ENCODE data around the gene HCAR3.
"Not testable (repeated sequence)": the region's sequence is repeated elsewhere in the genome, so short reads cannot be mapped to it uniquely, and the experiment has no call there.

Gene HCAR3

DNA sequence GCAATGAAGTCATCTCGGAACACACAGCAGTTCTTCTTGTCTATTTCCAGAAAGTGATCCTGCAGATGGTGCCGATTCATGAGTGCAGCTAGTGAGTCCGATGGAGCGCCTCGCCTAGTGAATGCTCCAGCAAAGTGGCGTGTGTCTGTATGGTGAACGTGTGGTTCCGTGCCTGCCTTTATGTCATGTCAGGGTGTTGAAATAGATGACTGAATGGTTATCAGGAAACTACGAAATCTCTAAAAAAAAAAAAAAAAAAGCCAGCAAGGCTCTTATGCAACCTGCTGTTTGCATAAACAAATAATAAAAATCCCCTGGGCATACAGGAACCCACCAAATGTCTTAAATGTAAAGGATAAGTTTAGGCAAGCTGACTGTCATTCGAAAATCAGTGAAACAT is at the start of gene HCAR3:
Gene HCAR3 (minus strand): TSS at position 154 of the 400 bp plus-strand sequence. CDS start 74 bp downstream, at position 80.
- DNase-seq, result not testable (repeated sequence)

DNA sequence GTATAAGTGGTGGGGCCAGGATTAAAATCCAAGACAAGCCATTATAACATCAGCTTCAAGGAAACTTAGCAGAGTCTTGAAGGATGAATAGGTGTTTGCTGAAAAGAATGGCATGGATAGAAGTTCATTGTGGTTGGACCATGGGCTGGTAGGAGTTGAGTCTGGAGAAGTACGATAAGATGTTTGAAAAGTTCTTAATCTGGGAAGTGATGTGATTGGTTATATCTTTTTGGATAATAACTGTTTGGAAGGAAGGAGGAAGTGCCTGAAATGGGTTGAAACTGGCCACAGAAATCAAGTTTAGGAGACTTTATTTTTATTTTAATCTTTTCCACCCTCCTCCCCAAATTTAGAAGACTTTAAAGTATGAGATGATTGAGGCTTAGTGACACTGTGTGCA is 41.0 kb upstream of the HCAR3 start:
- DNase-seq, result no peak

DNA sequence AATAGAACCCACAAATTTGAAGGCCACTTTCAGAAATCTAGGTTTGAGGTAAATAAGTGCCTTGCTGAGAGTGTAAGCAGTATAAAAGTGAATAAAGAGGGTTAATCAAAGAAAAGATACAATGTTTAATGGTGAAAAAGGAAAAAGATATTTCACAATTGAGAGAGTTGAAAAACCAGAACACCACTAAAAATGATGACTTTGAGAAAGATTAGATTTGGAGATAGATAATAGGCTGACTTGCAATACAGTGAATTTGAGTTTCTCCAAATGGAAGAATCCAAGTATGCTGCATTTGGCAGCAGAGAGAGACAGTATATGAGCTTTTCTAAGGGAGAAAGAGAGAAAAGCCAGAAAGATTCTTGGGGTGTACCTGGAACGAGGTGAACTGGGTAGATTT is 38.2 kb upstream of the HCAR3 start:
- no peak for DNase-seq

DNA sequence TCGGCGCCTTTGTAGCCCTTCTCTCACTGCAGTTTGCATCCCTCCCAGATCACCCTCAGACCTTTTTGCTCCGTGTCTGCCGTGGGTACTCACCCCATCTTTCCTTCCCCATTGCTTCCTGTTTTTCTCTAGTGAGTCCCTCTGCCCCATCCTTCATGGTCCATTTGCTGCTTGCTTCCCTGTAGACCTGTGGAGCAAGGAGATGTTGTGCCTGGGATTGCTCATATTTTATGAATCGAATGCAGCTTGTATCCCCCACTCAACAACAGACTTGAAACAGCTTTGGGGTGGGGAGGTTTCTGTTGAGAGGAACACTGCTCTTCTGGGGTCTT is 36.7 kb upstream of the HCAR3 start:
- DNase-seq, result no peak

DNA sequence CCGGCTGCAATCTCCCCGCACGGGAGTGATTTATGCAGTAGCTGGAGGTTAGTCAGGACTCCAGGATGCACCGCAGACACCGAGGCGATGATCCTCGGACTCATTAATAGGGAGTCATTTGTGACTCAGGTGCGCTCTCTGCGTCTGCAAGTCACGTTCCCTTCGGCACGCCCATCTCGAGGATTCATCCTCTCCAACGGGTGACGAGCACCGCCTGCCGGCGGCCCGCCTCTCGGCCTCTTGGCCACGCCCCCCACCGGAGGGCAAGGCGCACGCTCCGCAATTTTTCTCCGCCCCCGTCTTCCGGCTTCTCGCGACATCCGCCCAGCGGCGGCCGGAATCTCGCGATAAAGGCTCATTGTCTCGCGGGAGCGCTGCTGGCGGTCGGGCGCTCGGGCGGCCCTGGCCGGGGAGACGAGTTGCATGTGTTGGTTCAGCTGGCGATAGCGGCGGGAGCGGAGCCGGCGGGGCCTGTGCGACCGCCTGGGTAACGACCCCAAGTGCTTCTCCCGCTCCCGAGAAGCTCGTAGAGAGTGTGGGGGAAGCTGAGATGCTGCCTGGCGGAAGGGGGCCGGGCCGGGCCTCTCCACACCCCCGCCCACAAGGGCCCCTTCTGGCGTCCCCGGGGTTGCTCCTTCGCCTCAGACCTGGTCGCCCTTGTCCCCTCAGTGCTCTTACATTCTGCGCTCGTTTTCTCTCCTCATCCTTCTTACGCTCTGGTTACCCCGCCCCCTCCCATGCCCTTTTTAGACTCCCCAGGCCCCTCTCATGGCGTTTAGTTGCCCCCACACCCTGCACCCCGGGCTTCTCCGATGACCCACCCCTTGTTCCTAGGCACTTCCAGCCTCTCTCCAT is 36.1 kb upstream of the HCAR3 start, which contains the start of gene DENR:
Gene DENR (plus strand): TSS at position 361 of the 855 bp plus-strand sequence. CDS start 878 bp downstream, outside the sequence.
- DNase-seq, result peak; percentile 95

DNA sequence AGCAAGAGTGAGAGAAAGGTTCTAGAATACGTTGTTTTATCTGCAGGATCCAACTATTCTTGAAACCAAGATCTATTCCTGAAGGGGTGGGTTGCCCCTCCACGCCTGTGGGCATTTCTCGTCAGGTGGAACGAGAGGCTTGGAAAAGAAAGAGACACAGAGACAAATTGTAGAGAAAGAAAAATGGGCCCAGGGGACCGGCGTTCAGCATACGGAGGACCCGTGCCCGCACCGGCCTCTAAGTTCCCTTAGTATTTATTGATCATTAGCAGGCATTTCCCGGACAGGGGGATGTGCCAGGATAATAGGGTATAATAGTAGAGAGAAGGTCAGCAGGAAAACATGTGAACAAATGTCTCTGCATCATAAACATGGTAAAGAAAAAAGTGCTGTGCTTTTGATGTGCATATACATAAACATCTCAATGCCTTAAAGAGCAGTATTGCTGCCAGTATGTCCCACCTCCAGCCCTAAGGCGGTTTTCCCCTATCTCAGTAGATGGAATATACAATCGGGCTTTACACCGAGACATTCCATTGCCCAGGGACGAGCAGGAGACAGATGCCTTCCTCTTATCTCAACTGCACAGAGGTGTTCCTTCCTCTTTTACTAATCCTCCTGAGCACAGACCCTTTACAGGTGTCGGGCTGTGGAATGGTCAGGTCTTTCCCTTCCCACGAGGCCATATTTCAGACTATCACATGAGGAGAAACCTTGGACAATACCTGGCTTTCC is 34.3 kb upstream of the HCAR3 start:
- DNase-seq, result not testable (repeated sequence)

DNA sequence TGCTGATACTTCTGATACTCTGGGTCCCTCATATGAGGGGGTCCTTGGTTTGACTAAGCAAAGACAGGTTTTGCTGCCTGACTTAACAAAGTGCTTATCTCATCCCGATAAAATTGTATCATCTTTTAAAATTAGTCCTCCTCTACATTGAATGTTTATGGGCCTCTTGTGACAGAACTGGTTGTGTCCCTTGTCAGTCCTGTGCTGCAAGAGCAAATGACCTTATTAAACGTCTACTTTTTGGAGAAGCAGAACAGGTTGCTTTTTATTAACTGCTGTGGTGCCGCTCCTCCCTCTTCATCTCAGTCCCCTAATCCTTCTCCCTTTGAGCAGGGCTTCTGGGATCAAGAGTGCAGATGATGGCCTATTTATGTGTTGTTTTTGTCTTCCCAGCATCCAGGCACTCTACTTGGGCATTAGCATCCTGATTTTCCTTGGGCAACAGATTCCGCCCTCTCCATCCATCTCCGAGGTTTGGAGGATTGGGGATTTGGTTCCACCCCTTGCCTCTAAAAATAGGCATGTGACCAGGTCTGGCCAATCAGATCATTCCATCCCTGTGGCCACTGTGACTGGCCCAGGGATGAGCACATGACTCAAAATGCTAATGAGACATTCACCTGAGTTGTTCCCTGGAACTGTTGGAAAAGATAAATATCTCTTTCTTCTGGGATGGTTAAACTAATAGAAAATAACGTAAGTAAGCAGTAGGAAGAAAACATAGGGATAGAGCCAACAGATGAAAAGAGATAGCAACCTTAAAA is 33.1 kb upstream of the HCAR3 start:
- no peak for DNase-seq

DNA sequence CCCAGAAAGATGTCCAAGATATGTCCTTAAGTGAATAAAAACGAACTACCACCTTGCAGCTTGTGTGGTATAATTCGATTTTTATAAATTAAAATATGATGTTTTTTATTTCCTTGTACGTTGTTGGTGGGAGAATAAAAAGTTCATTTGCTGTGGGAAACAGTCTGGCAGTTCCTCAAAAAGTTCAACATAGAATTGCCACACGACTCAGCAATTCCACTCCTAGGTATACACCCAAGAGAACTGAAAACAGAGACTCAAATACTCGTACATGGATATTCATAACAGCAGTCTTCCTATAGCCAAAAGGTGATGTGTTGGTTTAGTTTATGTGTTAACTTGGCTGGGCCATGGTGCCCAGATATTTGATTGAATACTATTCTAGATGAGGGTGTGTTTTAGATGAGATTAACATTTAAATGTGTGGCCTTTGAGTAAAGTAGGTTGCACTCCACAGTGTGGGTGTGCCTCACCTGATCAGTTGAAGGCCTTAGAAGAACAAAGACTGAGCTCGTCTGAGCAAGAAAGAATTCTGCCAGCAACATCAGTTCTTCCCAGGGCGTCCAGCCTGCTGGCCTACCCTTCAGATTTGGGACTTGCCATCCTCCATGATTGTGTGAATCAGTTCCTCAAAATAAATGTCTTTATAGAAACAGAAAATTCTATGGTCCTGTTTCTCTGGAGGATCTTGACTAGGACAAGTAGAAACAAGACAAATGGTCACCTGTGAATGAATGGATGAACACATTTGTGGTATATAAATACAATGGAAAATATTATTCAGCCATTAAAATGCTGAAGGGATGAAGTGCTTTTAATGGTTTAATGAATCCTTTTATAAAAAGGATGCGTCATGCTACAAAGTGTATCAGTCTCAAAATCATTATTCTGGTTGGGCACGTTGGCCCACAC is 30.9 kb upstream of the HCAR3 start:
- DNase-seq, result no peak

DNA sequence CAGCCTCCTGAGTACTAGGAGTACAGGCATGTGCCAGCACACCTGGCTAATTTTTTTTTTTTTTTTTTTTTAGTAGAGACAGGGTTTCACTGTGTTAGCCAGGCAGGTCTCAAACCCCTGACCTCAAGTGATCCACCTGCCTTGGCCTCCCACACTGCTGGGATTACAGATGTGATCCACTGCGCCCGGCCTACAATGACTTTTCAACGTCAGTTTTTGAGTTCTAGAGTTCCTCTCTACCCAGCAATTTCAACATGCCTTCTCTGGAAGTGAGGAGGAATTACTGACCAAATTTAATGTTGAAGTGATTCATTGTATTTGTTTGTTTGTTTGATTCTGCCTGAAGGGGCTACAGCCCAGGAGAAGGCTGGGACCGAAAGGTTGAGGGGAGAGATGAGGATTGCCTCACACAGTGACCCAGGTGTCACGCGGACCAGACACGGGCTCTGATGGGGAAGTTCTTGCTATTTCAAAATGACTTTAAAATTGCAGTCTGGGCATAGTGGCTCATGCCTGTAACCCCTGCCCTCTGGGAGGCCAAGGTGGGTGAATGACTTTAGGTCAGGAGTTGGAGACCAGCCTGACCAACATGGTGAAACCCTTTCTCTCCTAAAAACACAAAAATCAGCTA is 27.4 kb upstream of the HCAR3 start:
- DNase-seq, result no peak

DNA sequence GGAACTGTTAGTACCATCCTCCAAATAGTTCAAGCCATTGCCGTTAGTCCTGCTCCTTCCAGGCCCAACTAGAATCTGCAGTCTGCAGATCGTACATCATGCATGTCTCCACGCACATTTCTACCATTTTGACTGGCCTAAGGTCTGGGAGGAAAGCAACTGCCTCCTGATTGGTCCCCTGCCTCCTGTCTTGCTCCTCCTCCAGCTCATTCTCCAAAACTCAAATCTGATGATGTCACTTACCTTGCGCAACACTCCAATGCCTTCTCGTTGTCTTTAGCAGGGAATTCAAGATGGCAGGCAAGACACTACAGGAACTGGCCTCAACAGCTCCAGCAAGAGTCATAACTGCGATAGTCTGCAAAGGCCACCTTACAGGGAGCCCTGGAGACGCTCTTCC is 23.7 kb upstream of the HCAR3 start:
- no peak for DNase-seq

DNA sequence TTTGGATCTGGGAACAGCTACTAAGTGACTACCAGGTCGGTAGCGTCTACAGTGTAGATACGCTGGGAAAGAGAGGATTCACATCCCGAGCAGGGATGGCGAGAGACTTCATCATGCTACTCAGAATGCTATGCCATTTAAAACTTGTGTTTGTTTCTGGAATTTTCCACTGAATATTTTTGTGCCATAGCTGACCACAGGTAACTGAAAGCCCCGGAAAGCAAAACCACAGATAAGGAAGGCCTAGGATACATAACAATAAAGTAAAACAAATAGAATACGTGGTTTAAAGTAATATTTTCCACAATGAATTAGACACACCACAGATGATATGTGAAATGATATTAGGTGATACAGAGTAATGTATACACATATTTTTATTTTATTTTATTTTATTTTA is 22.0 kb upstream of the HCAR3 start:
- no peak for DNase-seq

DNA sequence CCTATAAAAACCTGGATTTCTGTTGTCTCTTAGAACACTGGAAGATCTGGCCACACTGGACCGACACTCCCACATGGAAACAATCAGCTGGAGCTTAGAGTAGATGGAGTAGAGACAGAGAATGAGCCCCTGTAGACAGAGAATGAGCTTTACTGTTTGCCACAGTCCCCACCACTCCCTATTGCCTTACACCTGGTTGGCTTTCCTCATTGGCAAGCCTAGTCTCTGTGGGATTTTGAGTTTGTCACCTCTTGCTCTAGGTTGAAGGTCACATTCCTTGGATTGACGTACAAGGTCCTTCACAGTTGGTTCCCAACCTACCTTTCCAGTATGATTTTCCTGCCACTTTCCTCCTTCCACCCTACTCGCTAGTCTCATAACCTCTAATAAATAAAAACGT is 16.0 kb upstream of the HCAR3 start:
- DNase-seq, result no peak

DNA sequence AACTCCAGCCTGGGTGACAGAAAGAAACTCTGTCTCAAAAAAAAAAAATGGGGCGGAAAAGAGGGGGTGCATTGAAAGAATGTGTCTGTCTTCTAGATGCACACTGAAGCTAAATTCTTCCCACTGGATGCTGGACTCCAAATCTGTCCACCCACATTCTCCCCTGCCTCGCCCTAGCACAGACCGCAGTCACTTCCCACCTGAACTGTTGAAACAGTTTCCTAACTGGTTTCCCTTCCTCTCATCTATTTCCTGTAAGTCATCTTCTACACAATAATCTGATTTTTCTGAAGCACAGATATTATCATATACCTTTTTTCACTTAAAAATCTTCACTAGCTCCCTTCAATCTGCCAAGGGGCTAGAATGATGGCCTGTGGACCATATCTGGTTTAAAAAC is 15.6 kb upstream of the HCAR3 start:
- no peak for DNase-seq

DNA sequence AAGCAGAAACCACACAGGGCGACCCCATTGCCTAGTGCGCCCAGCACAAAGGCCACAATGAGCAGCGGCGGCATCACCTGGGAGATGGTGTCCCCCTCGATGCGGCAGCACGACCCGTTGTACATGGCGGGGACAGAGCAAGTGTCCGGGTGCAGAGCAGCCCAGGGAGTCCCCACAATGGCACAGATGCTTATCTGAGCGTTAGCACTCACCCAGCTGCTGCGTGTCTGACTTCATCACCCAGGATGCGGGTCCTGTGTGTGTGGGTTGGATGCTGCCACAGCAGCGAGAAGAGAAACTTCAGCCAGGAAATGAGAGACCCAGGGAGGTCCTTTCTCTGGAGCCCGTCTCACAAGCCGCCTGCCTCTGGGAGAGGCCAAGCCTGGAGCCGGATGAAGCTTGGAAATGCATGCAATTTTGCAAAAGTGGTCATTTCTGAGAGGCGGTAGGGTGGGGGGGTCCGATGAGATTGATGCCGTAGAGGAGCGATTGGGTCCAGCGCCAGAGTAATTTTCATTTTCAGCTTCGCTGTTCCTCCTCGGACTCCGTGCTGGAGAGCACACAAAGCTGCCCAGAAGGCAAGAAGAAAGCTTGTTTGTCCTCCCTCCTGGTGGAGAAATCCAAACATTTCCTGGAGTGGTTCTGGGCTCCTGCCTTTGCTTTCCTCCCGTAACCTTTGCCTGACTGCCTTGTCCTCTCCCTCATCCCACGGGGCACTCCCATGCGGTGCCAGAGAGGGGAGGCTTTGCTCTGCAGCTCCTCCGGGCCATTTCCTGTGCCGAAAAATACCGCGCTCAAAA is 13.8 kb upstream of the HCAR3 start, which contains the start of gene HCAR1:
Gene HCAR1 (minus strand): TSS at position 630 of the 800 bp plus-strand sequence. CDS start 505 bp downstream, at position 125.
- DNase-seq, result no peak

DNA sequence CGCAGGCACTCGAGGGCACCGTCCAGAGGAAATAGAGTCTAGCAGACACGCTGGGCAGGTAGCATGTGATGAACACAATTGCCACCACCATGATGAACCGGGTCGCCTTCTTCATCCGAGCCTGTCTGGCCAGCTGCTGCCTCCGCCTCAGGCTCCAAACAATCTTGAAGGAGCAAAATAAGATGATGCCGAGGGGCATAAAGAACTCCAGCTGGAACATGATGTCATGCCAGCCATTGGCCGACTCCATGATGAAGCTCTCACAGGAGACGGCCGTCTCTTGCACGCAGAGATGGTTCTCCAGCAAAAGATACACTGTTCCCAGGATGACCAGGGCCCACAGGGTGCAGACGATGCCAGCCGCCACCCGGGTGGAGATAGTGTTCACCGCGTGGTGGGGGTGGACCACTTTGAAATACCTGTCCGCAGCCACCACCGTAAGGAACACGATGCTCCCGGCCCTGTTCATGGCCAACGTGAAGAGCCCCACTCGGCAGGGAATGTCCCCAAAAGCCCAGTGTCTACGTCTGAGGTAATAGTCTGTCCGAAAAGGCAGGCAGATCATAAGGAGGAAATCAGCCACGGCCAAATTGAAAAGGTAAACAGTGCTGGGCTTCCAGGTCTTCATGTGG is 13.1 kb upstream of the HCAR3 start:
- DNase-seq, result no peak

DNA sequence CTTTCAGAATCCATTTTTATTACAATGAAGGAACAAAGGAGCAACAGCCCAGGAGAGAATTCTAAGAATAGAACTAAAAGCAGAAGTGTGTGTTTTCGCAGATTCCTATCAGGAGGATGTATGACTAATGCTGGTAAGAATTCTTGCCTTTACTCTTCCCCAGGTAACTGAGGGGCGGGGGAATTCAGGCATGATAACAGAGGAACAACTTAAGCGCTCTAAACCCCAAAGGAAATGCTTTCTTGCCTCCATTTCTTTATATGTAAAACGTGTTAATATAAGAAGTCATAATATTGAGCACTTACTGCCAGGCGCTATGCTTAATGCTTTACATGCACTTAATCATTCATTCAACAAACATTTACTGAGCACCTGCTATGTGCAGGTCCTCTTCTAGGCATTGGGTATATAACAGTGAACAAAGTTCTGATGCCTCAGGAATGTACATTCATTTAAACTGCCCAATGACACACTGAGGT is 9.5 kb upstream of the HCAR3 start:
- DNase-seq, result no peak

DNA sequence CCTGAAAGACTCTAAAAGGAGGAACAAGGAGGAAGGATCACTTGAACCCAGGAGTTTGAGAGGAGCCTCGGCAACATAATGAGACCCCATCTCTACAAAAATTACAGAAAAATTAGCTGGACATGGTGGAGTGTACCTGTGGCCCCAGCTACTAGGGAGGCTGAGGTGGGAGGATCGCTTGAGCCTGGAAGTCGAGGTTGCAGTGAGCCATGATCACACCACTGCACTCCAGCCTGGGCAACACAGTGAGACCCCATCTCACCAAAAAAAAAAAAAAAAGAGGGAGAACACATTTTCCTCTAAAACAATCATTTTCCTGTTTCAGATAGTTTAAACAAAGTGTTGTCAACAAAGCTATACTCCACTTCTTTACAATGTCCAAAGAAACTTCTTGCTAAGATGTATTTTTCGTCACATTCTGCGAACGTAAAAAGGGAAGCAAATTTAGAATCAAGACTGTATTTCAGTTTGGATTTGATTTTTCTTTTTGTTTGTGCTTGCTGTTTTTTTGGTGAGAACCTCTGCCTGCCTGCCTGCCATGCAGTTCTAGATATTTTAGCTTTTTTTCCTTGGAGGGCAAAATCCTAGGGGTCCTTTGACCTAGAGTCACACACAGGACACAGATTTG is 9.0 kb upstream of the HCAR3 start:
- no peak for DNase-seq

DNA sequence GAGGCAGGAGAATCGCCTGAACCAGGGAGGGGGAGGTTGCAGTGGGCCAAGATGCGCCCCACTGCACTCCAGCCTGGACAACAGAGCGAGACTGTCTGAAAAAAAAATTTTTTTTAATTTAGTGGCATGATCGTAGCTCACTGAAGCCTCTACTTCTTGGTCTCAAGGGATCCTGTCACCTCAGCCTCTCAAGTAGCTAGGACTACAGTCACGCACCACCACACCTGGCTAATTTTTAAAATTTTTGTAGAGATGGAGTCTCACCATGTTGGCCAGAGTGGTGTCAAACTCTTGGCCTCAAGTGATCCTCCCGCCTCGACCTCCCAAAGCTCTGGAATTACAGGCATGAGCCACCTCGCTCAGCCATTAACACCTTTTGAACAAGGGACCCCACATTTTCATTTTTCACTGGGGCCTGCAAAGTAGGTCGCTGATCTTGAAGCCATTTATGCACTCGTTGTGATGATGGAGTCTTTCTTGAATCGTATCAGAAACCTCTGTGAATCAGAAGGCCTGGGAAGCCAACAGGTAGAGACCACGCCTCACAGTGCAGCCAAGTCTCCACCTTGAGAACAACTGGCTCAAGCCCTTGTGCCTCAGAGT is 8.1 kb upstream of the HCAR3 start:
- no peak for DNase-seq

DNA sequence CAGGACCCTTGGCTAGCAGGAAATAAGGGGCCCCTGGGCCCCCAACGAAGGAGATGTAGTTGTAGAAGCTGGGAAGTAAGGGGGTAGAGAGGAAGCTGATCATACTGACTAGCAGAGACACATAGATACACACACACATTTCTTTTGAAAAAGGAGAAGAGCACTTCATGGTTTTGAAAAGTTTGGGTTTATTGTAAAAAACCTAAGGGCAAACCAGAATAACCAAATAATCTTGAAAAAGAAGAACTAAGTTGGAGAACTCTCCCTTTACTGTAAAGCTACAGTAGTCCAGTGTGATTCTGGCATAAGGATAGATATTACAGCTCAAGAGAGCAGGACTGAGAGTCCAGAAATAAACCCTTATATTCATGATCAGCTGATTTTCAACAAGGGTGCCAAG is 5.8 kb upstream of the HCAR3 start:
- no peak for DNase-seq

Data from NCI-H1048 (cell line).